Natural killer cell (primary cell): ENCODE data around the gene FAT1. TPM values are rescaled to one million over a fixed set of nuclear protein-coding genes. Genes with fewer than 3 reads are reported as not detected.

Source experiments
- ATAC-seq, 3 donors: fragments of 150-1000 bp in 2 of 3; fragments of 200-7000 bp in 1 of 3; cut with Tn5 transposase; 1 replicate in 1 of 3; 2 replicates in 2 of 3; pipeline ENCODE4 v1.10.0; 2021; ENCODE audit warnings: mild to moderate bottlenecking in 2 of 3, moderate library complexity in 2 of 3
- DNase-seq, 2 donors: peaks; one replicate each; pipeline versions ENCODE4 v3.0.0 to v3.0.0-alpha.2; 2013 to 2021; ENCODE audit warnings: mixed read lengths in 1 of 2
- H3K27ac ChIP-seq: one replicate; pipeline ENCODE4 v1.5.1; 2013; ENCODE audit warnings: mild to moderate bottlenecking, low read length
- H3K27me3 ChIP-seq: one replicate; pipeline ENCODE4 v1.6.1; 2013; ENCODE audit warnings: low read length; ENCODE audit not compliant: control insufficient read depth, insufficient read depth
- H3K36me3 ChIP-seq: one replicate; pipeline ENCODE4 v1.6.1; 2013; ENCODE audit warnings: low read length; ENCODE audit not compliant: control insufficient read depth, insufficient read depth
- H3K4me1 ChIP-seq: one replicate; pipeline ENCODE4 v1.6.1; 2013; ENCODE audit warnings: low read length; ENCODE audit not compliant: control insufficient read depth, insufficient read depth
- H3K4me3 ChIP-seq: one replicate; pipeline ENCODE4 v1.5.1; 2013; ENCODE audit warnings: low read length
- H3K9me3 ChIP-seq: one replicate; pipeline ENCODE4 v1.6.1; 2013; ENCODE audit warnings: low read length; ENCODE audit not compliant: control insufficient read depth, insufficient read depth
- H3K27ac Mint-ChIP-seq, 2 donors: one replicate each; pipeline ENCODE4 v1.8.0; 2022; ENCODE audit warnings: mild to moderate bottlenecking in 2 of 2, mixed read lengths in 2 of 2, moderate library complexity in 1 of 2
- H3K27me3 Mint-ChIP-seq, 2 donors: one replicate each; pipeline ENCODE4 v1.8.0; 2022; ENCODE audit warnings: low read depth in 2 of 2, mixed read lengths in 2 of 2
- H3K36me3 Mint-ChIP-seq: one replicate; pipeline ENCODE4 v1.8.0; 2022; ENCODE audit warnings: mixed read lengths
- H3K4me1 Mint-ChIP-seq, 2 donors: one replicate each; pipeline ENCODE4 v1.8.0; 2022; ENCODE audit warnings: mixed read lengths in 2 of 2
- H3K4me3 Mint-ChIP-seq: one replicate; pipeline ENCODE4 v1.8.0; 2022; ENCODE audit warnings: mild to moderate bottlenecking, moderate library complexity, mixed read lengths
- H3K9me3 Mint-ChIP-seq, 2 donors: one replicate each; pipeline ENCODE4 v1.8.0; 2022; ENCODE audit warnings: mixed read lengths in 2 of 2
- CTCF ChIP-seq: fragments of 200-600 bp; IDR thresholded peaks from one replicate; pipeline ENCODE4 v1.8.0; 2022; ENCODE audit warnings: antibody characterized with exemption
- WGBS: methylation state at CpG from one replicate; pipeline ENCODE4 v1.1.7; 2013; ENCODE audit warnings: missing lambda C conversion rate; ENCODE audit not compliant: insufficient coverage; 5-methylcytosine and 5-hydroxymethylcytosine counted together
- intact Hi-C: fragments of 100-400 bp; cut with micrococcal nuclease; formaldehyde crosslinking; loops from one replicate; pipeline ENCODE4 v1.14.2; 2022
- total RNA-seq, 4 donors: library from RNA; stranded (reverse); fragments of 120-200 nt in 1 of 4; gene quantifications; one replicate each; pipeline versions ENCODE4 v1.2.3 to v1.2.4, GENCODE V29; 2013 to 2022

Gene FAT1
- total RNA-seq, 3 donors from 2014 or later (not counting 1 experiment from before 2014, with no cell fraction given), result not detected

DNA sequence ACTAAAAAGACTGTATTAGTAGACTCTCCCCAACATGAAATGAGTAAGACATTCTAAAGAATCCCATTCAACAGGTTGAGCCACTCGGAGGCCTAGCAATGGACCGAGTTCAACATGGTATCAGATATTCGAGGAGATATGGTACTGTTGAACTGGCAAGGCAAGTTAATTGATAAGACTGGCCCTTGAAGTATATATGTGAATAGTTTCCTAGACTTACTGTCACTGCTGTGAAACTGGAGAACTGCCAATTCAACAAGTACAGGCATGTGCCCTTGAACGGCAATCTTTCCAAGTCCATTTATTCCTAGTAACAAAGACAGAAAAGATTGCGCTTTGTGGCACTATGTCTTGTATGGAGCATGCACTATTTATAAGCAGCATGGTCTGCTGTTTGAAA, 24.4 kb downstream of the FAT1 start:
- TF ChIP-seq CTCF, result no peak
- Mint-ChIP-seq H3K4me1 (no peaks in the 10 kb centered on the region), H3K36me3 (no peaks in the 10 kb centered on the region), H3K9me3 (peaks cover 6 to 10% of the 10 kb centered on the region in 2 donors), H3K27ac (no peak overlapping the region), H3K4me3 (no peak overlapping the region), H3K27me3 (no peaks in the 10 kb centered on the region)
- no peaks in the 10 kb centered on the region for H3K4me1 ChIP-seq
- 91% methylated on average over 4 of the region's 5 CpGs for WGBS
- no peak overlapping the region for H3K4me3 ChIP-seq
- peaks cover 3% of the 10 kb centered on the region for H3K9me3 ChIP-seq
- intact Hi-C loops, result no loop called here
- H3K27me3 ChIP-seq, result no peaks in the 10 kb centered on the region
- H3K27ac ChIP-seq, result no peak overlapping the region
- no peaks in the 10 kb centered on the region for H3K36me3 ChIP-seq
- ATAC-seq (no peak), DNase-seq (no peak)

DNA sequence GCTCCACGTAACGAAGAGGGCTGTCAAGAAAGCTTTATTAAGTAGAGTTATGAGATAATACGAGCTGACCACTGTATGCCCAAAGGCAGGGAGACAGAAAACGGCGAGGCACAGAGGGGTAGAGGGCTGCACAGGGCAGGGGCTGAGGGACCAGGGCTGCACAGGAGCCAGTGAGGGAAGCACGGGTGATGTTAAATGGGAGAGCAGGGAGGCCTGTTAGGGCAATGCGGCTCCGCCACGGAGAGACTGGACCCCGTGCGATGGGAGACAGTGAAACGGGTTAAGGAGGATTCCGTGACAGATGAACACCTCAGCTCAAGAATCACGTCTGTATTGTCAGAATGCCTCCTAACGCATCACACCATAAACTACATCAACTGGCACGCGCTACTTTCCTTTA, 25.1 kb downstream of the FAT1 start:
- intact Hi-C loops, result no loop called here
- Histone ChIP-seq H3K27me3 (no peaks in the 10 kb centered on the region), H3K27ac (no peak overlapping the region), H3K4me1 (no peaks in the 10 kb centered on the region), H3K4me3 (no peak overlapping the region), H3K9me3 (peaks cover 3% of the 10 kb centered on the region), H3K36me3 (no peaks in the 10 kb centered on the region)
- Mint-ChIP-seq H3K27me3 (no peaks in the 10 kb centered on the region), H3K27ac (no peak overlapping the region), H3K4me3 (no peak overlapping the region), H3K4me1 (no peaks in the 10 kb centered on the region), H3K36me3 (no peaks in the 10 kb centered on the region), H3K9me3 (peaks cover 11 to 14% of the 10 kb centered on the region in 2 donors)
- TF ChIP-seq CTCF, result no peak
- no peak for ATAC-seq
- no peak for DNase-seq
- WGBS, result 93% methylated on average over 17 of the region's 17 CpGs

GRCh38 chr4:186698028-186698427, 25.6 kb downstream of the FAT1 start:
- H3K27ac ChIP-seq, result no peak overlapping the region
- H3K4me1 Mint-ChIP-seq, result no peaks in the 10 kb centered on the region
- H3K36me3 ChIP-seq, result no peaks in the 10 kb centered on the region
- no peak for TF ChIP-seq CTCF
- no peak overlapping the region for H3K4me3 ChIP-seq
- intact Hi-C loops, result no loop called here
- no peaks in the 10 kb centered on the region for H3K36me3 Mint-ChIP-seq
- no peaks in the 10 kb centered on the region for H3K27me3 Mint-ChIP-seq
- no peak overlapping the region for H3K27ac Mint-ChIP-seq
- no peak for ATAC-seq
- H3K9me3 Mint-ChIP-seq, result peaks cover 11 to 14% of the 10 kb centered on the region in 2 donors
- no peaks in the 10 kb centered on the region for H3K27me3 ChIP-seq
- 87% methylated on average over 11 of the region's 12 CpGs for WGBS
- H3K9me3 ChIP-seq, result peaks cover 3% of the 10 kb centered on the region
- H3K4me1 ChIP-seq, result no peaks in the 10 kb centered on the region
- no peak overlapping the region for H3K4me3 Mint-ChIP-seq
- no peak for DNase-seq

GRCh38 chr4:186695392-186695791, 28.3 kb downstream of the FAT1 start:
- intact Hi-C loops, result no loop called here
- H3K27ac Mint-ChIP-seq, result no peak overlapping the region
- Histone ChIP-seq H3K36me3 (no peaks in the 10 kb centered on the region), H3K27me3 (no peaks in the 10 kb centered on the region), H3K4me1 (no peaks in the 10 kb centered on the region), H3K4me3 (no peak overlapping the region), H3K9me3 (peaks cover 3% of the 10 kb centered on the region), H3K27ac (no peak overlapping the region)
- no peaks in the 10 kb centered on the region for H3K4me1 Mint-ChIP-seq
- H3K27me3 Mint-ChIP-seq, result no peaks in the 10 kb centered on the region
- H3K36me3 Mint-ChIP-seq, result no peaks in the 10 kb centered on the region
- H3K9me3 Mint-ChIP-seq, result peaks cover 14% of the 10 kb centered on the region in 2 donors
- 83% methylated on average over 3 of the region's 4 CpGs for WGBS
- TF ChIP-seq CTCF, result no peak
- no peak for ATAC-seq
- H3K4me3 Mint-ChIP-seq, result no peak overlapping the region
- no peak for DNase-seq
